Motor neuron (in vitro differentiated cells): Measurements from ENCODE around the gene SEC61A1. TPM values are rescaled to one million over a fixed set of nuclear protein-coding genes. Genes with fewer than 3 reads are reported as not detected.

Experiments
- ATAC-seq, 8 experiments: fragments of 200-7000 bp; cut with Tn5 transposase; replicated peaks in 6 of 8; 2 replicates each; pipeline ENCODE4 v1.8.0; 2021; ENCODE audit warnings: mild to moderate bottlenecking in 8 of 8, moderate library complexity in 8 of 8
- H3K27ac ChIP-seq, 2 donors: fragments of 250-450 bp; sonication (Bioruptor Pico); 2 replicates each; pipeline ENCODE4 v1.9.0; 2021; ENCODE audit warnings: antibody characterized with exemption in 2 of 2, mild to moderate bottlenecking in 2 of 2, moderate library complexity in 1 of 2
- H3K4me1 ChIP-seq, 2 donors: fragments of 250-450 bp; sonication (Bioruptor Pico); replicated peaks in 1 of 2; 2 replicates each; pipeline ENCODE4 v1.6.1; 2021; ENCODE audit warnings: antibody characterized with exemption in 2 of 2, mild to moderate bottlenecking in 2 of 2, moderate library complexity in 1 of 2
- H3K4me3 ChIP-seq, 5 donors: fragments of 250-450 bp; sonication (Bioruptor Pico); 2 replicates each; pipeline ENCODE4 v1.9.0; 2021; ENCODE audit warnings: antibody characterized with exemption in 5 of 5, mild to moderate bottlenecking in 5 of 5, moderate library complexity in 4 of 5
- WGBS, 10 experiments: fragments of 450-650 bp; shearing (Covaris generic); methylation state at CpG; one replicate each; pipeline ENCODE4 v1.0.0; 2022; 5-methylcytosine and 5-hydroxymethylcytosine counted together
- in situ Hi-C, 9 experiments: fragments of 400-800 bp; cut with MboI; loops; one replicate each; pipeline ENCODE4 v1.15.0; 2021; ENCODE audit warnings: low sequenced_read_pairs in 9 of 9, low pct_unique_long_range_greater_than_20kb in 2 of 9; ENCODE audit not compliant: unreplicated experiment in 9 of 9
- total RNA-seq, 8 experiments: library from RNA; unstranded; fragments of 300-600 nt; gene quantifications; 2 replicates each; pipeline versions ENCODE4 v1.2.3 to v1.2.4, GENCODE V29; 2022

Gene SEC61A1
- 100 to 1,000 TPM; 120 to 261 (median 172) TPM for total RNA-seq

GRCh38 chr3:128051837-128052594 is at the start of gene SEC61A1:
TSS of gene SEC61A1 (plus strand) at chr3:128052437. CDS start at chr3:128052553, 116 bp downstream.
- H3K4me3 ChIP-seq = peak within 1 kb of the TSS; percentile 77 to 87 (median 82)
- peak; percentile 85 to 97 (median 92) for ATAC-seq
- H3K27ac ChIP-seq = peak within 1 kb of the TSS; percentile 91 to 98
- H3K4me1 ChIP-seq = peaks cover 17 to 26% of the 10 kb centered on the region in 2 donors
- 0% methylated on average over 3 to 8 of the region's 90 CpGs; no CpG with 5 or more reads in 7 of the 10 experiments for WGBS, 10 experiments
- in situ Hi-C loops = no loop called here

GRCh38 chr3:128004661-128005060 is 47.6 kb upstream of the SEC61A1 start:
- WGBS, 10 experiments = 80 to 100% (median 97%) methylated on average over 1 to 5 of the region's 8 CpGs; no CpG with 5 or more reads in 5 of the 10 experiments
- no peak overlapping the region for H3K4me3 ChIP-seq
- H3K27ac ChIP-seq = no peak overlapping the region
- no peak for ATAC-seq
- in situ Hi-C loops = no loop called here
- H3K4me1 ChIP-seq = peaks cover 9 to 13% of the 10 kb centered on the region in 2 donors

GRCh38 chr3:128006061-128007032 is 45.9 kb upstream of the SEC61A1 start:
- peak; percentile 20 to 85 (median 77) for ATAC-seq
- in situ Hi-C loops = no loop called here
- Histone ChIP-seq H3K4me1 (peaks cover 23% of the 10 kb centered on the region in 2 donors), H3K27ac (no peak overlapping the region), H3K4me3 (no peak overlapping the region)
- 0 to 100% (median 59%) methylated on average over 1 to 3 of the region's 30 CpGs; no CpG with 5 or more reads in 6 of the 10 experiments for WGBS, 10 experiments

GRCh38 chr3:128007033-128007424 is 45.2 kb upstream of the SEC61A1 start:
- H3K4me1 ChIP-seq = peaks cover 24 to 25% of the 10 kb centered on the region in 2 donors
- WGBS, 10 experiments = 30 to 100% (median 83%) methylated on average over 1 to 6 of the region's 11 CpGs; no CpG with 5 or more reads in 5 of the 10 experiments
- H3K4me3 ChIP-seq = no peak overlapping the region
- in situ Hi-C loops = no loop called here
- peak; percentile 4 to 69 (median 49) for ATAC-seq
- H3K27ac ChIP-seq = no peak overlapping the region

GRCh38 chr3:128009952-128010846 is 42.0 kb upstream of the SEC61A1 start:
- no peak overlapping the region for H3K27ac ChIP-seq
- H3K4me3 ChIP-seq = peak overlapping the region in 3 of 5 donors; percentile 10 to 27 (median 20)
- H3K4me1 ChIP-seq = peaks cover 24 to 25% of the 10 kb centered on the region in 2 donors
- in situ Hi-C loops = no loop called here
- ATAC-seq = peak in 3 of 8 experiments; percentile 14 to 42 (median 37)
- WGBS, 10 experiments = 30 to 100% (median 93%) methylated on average over 1 to 10 of the region's 12 CpGs; no CpG with 5 or more reads in 2 of the 10 experiments

GRCh38 chr3:128011140-128011539 is 41.1 kb upstream of the SEC61A1 start:
- in situ Hi-C loops = no loop called here
- 0 to 50% (median 14%) methylated on average over 2 to 6 of the region's 12 CpGs; no CpG with 5 or more reads in 5 of the 10 experiments for WGBS, 10 experiments
- H3K27ac ChIP-seq = no peak overlapping the region
- peak; percentile 56 to 94 (median 67) for ATAC-seq
- H3K4me3 ChIP-seq = peak overlapping the region in 3 of 5 donors; percentile 10 to 27 (median 20)
- H3K4me1 ChIP-seq = peaks cover 19% of the 10 kb centered on the region in 2 donors

GRCh38 chr3:128012050-128012449 is 40.2 kb upstream of the SEC61A1 start:
- Histone ChIP-seq H3K27ac (no peak overlapping the region), H3K4me3 (no peak overlapping the region), H3K4me1 (peaks cover 12 to 15% of the 10 kb centered on the region in 2 donors)
- 70 to 100% (median 86%) methylated on average over 1 to 6 of the region's 14 CpGs; no CpG with 5 or more reads in 3 of the 10 experiments for WGBS, 10 experiments
- peak in 1 of 8 experiments; percentile 17 for ATAC-seq
- in situ Hi-C loops = no loop called here

GRCh38 chr3:128014548-128014947 is 37.7 kb upstream of the SEC61A1 start:
- no peak overlapping the region for H3K4me3 ChIP-seq
- in situ Hi-C loops = no loop called here
- no peak overlapping the region for H3K27ac ChIP-seq
- ATAC-seq = no peak
- peaks cover 12 to 15% of the 10 kb centered on the region in 2 donors for H3K4me1 ChIP-seq
- WGBS, 10 experiments = 60 to 100% (median 90%) methylated on average over 1 to 3 of the region's 3 CpGs

- in situ Hi-C loops = no loop called here
- Histone ChIP-seq H3K4me3 (no peak overlapping the region), H3K4me1 (peaks cover under 1% of the 10 kb centered on the region in 2 donors), H3K27ac (no peak overlapping the region)
- ATAC-seq = no peak
- 0 to 88% (median 67%) methylated on average over 1 of the region's 1 CpG for WGBS, 10 experiments
These were observed 35.7 kb upstream of the SEC61A1 start for GRCh38 chr3:128016502-128016901.

- WGBS, 10 experiments = 60 to 100% (median 79%) methylated on average over 1 to 5 of the region's 10 CpGs; no CpG with 5 or more reads in 5 of the 10 experiments
- ATAC-seq = peak in 5 of 8 experiments; percentile 33 to 96 (median 91)
- H3K4me1 ChIP-seq = no peaks in the 10 kb centered on the region
- H3K4me3 ChIP-seq = no peak overlapping the region
- H3K27ac ChIP-seq = no peak overlapping the region
- in situ Hi-C loops = no loop called here
These were observed 30.4 kb upstream of the SEC61A1 start for GRCh38 chr3:128021768-128022372.

GRCh38 chr3:128033102-128033501 is 19.1 kb upstream of the SEC61A1 start:
- Histone ChIP-seq H3K4me3 (no peak overlapping the region), H3K4me1 (no peaks in the 10 kb centered on the region), H3K27ac (no peak overlapping the region)
- ATAC-seq = no peak
- in situ Hi-C loops = no loop called here

GRCh38 chr3:128036119-128036518 is 16.1 kb upstream of the SEC61A1 start:
- no peak for ATAC-seq
- in situ Hi-C loops = no loop called here
- WGBS, 10 experiments = 29 to 100% (median 85%) methylated on average over 1 of the region's 1 CpG; no CpG with 5 or more reads in 2 of the 10 experiments
- Histone ChIP-seq H3K27ac (no peak overlapping the region), H3K4me3 (no peak overlapping the region), H3K4me1 (no peaks in the 10 kb centered on the region)
